ENCODE measurements around the gene MBNL1.

The MBNL1 gene

DNA sequence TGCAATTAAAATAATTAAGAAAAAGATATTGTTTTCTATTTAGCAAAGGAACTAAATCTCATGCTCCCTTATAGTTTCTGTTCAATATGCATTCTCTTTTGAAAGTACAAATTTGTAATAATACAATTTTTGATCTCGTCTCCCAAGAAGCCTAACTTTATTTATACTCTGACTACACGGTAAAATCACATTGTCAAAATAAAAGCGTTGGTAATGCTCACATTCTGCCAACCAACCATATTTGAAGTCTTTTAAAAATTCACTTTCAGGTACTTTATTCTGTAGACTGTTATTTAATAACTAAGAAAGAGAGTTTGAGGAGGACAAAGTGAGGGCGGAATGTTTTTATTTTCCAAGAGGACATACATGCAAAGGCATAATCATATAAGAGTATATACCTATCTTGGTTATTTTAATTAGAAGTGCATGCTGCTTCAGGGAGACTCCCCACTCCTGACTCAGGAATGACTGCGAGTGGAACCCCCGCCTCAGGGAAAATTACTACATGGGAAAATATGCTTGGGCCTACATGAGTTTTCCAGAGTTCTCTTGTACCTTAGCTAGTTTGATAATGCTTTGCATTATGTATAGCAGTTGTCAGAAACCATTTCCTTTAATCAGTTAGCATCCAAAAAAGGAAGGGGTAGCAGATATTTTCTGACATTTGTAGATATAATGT, 19.3 kb downstream of the MBNL1 start:
- no peak overlapping the region for H3K4me3 ChIP-seq (ENCODE audit: low read depth, low read length)
- DNase-seq (ENCODE audit: low read depth), result no peak
- TF ChIP-seq, protein P1, sequence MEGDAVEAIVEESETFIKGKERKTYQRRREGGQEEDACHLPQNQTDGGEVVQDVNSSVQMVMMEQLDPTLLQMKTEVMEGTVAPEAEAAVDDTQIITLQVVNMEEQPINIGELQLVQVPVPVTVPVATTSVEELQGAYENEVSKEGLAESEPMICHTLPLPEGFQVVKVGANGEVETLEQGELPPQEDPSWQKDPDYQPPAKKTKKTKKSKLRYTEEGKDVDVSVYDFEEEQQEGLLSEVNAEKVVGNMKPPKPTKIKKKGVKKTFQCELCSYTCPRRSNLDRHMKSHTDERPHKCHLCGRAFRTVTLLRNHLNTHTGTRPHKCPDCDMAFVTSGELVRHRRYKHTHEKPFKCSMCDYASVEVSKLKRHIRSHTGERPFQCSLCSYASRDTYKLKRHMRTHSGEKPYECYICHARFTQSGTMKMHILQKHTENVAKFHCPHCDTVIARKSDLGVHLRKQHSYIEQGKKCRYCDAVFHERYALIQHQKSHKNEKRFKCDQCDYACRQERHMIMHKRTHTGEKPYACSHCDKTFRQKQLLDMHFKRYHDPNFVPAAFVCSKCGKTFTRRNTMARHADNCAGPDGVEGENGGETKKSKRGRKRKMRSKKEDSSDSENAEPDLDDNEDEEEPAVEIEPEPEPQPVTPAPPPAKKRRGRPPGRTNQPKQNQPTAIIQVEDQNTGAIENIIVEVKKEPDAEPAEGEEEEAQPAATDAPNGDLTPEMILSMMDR (IDR thresholded peaks at IDR 0.05; ENCODE audit: low read depth, low read length, missing control alignments), result no peak

DNA sequence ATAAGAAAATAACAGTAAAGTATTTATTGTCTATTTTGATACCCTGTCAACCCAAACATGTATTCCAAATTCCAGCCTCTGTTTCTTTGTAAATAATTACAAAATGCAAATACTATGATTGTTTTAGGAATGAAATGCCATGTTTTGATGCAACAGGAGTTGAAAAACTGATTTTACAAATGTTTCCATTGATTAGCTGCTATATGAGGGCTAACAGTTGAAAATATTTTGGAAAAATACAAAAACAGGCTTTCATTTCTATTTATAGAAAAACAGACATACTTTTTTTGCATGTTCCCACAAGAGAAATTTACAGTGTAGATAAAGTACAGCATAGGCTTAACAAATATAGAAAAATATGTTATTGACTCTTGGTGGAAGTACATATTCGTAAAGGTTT, 20.0 kb downstream of the MBNL1 start:
- H3K4me3 ChIP-seq (ENCODE audit: low read depth, low read length), result no peak overlapping the region
- no peak for DNase-seq (ENCODE audit: low read depth)
- TF ChIP-seq, protein P1 (IDR thresholded peaks at IDR 0.05; ENCODE audit: low read depth, low read length, missing control alignments), result no peak

DNA sequence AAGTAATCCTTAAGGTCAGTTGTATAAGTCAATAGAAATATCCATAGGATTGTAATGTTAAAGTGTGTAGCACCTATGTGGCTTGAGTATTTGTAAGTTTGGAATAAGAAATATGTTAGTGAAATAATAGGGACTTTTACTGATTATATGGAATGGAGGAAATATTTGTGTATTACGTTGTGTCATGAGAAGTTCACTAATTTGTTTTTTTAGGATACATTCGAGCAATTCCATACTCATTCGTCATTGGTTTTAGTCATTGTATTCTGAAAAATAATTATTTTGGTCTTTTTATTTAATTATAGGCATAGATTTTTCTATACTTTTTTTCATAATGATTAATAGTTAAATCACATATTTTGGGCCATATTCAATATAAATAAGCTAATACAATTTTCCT, 21.0 kb downstream of the MBNL1 start:
- no peak overlapping the region for H3K4me3 ChIP-seq (ENCODE audit: low read depth, low read length)
- TF ChIP-seq, protein P1 (IDR thresholded peaks at IDR 0.05; ENCODE audit: low read depth, low read length, missing control alignments), result no peak
- DNase-seq (ENCODE audit: low read depth), result no peak

DNA sequence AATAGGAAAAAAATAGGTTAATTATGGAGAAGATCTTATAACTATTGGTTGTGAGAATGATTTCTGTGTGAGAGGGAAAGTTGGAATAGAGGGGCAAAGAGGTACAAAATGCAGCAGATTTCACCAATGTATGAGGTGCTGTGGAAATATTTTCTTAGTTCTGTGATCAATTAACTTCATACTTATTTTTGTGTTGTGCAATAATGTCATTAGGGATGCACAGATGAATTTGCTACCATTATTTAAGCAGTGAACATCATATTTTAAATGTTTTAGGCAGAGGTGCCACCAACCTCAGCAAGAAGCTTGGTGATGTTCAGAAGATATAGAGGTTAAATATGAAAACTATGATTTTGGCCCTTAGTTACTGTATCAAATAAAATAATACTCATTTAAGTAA, 21.6 kb downstream of the MBNL1 start:
- H3K4me3 ChIP-seq (ENCODE audit: low read depth, low read length), result no peak overlapping the region
- no peak for DNase-seq (ENCODE audit: low read depth)
- TF ChIP-seq, protein P1 (IDR thresholded peaks at IDR 0.05; ENCODE audit: low read depth, low read length, missing control alignments), result no peak

DNA sequence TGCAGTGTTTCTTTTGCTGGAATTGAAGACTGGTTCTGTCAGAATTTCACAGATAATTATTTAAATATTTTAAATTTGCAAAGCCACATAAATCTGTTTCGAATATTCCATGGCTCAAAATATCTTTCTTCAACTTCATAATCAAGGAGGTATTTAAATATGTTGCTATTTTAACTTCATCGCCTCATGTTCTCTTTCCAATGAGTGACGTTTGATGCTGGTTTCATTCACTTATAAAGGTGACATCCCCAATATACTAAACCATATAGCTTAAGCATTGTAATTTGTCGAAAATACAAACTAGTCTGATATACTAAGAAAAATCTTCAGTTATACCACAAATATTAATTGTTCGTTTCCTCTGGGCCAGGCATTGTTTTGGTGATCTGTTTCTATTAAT, 22.5 kb downstream of the MBNL1 start:
- TF ChIP-seq, protein P1 (IDR thresholded peaks at IDR 0.05; ENCODE audit: low read depth, low read length, missing control alignments), result no peak
- no peak overlapping the region for H3K4me3 ChIP-seq (ENCODE audit: low read depth, low read length)
- DNase-seq (ENCODE audit: low read depth), result no peak

DNA sequence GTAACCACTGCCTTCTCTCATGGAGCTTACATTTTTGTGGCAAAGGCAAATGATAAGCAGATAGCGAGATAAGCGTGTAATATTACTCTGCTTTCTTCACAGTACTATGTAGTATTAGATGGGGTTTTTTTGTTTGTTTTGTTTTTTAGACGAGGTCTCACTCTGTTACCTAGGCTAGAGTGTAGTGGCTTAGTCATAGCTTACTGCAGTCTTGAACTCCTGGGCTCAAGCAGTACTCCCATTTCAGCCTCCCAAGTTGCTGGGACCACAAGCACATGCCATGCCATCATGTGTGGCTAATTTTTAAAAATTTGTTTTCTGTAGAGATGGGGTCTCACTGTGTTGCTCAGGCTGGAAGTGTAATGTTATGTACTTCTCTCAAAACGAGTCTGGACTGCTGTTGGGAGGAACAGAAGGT, 22.9 kb downstream of the MBNL1 start:
- no peak overlapping the region for H3K4me3 ChIP-seq (ENCODE audit: low read depth, low read length)
- TF ChIP-seq, protein P1 (IDR thresholded peaks at IDR 0.05; ENCODE audit: low read depth, low read length, missing control alignments), result no peak
- no peak for DNase-seq (ENCODE audit: low read depth)

DNA sequence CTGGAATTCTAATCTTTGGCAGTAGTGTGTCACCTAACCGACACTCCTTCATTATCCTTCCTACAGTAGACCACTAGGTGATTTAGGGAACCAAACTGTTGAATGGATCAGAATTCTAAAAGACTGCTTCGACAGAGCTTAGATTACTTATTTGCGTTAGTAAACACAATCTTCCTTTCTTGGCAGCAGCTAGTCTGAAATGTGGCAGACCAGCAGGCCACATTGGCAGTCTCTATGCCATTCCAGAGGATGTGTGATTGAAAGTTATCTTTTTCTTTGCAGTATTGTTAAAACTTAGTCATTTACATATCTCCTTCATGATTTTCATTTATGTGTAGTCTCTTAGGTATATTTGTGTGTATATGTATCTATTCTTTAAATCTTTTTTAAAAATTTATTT, 23.6 kb downstream of the MBNL1 start:
- DNase-seq (ENCODE audit: low read depth), result no peak
- H3K4me3 ChIP-seq (ENCODE audit: low read depth, low read length), result no peak overlapping the region
- TF ChIP-seq, protein P1 (IDR thresholded peaks at IDR 0.05; ENCODE audit: low read depth, low read length, missing control alignments), result no peak

Measured in GM12864 (cell line).